LNCAP (cell line): ENCODE data around the gene S1PR5.

ENCODE experiments used
- TF ChIP-seq, protein P1 (sequence below): fragments of 450-650 bp; IDR thresholded peaks from 2 replicates; pipeline ENCODE4 v1.5.1; 2017; ENCODE audit warnings: mild to moderate bottlenecking

S1PR5 gene

DNA sequence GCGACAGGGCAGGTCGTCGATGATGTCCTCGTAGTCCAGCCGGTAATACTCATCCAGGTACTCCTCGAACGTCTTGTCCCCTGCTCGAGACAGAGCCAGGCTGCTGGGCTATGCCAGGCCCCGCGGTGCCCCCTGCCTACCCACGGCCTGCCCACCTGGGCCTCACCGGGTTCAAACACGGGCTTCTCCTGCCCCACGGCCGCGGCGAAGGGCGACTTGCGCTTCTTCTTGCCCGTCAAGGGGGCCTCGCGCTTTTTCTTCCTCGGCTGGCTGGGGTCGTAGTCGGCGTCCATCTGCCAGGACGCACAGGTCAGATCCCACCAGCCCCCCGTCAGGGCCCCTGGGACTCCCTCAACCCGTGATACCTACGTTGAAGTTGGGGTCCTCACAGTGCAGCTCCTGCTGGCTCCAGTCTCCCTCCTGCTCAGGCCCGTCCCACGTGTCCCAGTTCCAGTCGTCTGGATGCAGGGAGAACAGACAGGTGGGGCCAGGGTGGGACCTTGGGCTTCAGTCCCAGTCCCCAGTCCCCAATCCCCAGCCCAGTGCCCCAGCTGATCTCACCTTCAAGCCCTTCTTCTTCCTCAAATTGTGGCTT, 40.5 kb upstream of the S1PR5 start:
- TF ChIP-seq, protein P1, sequence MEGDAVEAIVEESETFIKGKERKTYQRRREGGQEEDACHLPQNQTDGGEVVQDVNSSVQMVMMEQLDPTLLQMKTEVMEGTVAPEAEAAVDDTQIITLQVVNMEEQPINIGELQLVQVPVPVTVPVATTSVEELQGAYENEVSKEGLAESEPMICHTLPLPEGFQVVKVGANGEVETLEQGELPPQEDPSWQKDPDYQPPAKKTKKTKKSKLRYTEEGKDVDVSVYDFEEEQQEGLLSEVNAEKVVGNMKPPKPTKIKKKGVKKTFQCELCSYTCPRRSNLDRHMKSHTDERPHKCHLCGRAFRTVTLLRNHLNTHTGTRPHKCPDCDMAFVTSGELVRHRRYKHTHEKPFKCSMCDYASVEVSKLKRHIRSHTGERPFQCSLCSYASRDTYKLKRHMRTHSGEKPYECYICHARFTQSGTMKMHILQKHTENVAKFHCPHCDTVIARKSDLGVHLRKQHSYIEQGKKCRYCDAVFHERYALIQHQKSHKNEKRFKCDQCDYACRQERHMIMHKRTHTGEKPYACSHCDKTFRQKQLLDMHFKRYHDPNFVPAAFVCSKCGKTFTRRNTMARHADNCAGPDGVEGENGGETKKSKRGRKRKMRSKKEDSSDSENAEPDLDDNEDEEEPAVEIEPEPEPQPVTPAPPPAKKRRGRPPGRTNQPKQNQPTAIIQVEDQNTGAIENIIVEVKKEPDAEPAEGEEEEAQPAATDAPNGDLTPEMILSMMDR: no peak

DNA sequence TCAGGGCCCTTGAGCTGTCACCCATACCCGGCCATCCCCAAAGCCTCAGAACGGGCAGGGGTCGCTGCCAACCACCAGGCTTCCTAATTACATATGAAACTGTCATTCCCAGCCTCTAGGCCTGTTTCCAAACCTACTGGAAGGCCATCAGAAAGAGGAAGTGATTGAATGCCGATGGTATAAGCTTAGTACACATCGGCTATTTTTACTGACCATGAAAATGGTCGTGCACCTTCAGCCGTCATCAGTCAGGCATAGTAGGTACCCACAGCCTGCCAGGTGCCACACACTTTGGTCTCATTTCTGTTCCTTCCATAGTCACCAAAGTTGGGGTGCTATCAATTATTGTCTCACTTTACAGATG, 38.3 kb upstream of the S1PR5 start:
- TF ChIP-seq, protein P1: no peak

DNA sequence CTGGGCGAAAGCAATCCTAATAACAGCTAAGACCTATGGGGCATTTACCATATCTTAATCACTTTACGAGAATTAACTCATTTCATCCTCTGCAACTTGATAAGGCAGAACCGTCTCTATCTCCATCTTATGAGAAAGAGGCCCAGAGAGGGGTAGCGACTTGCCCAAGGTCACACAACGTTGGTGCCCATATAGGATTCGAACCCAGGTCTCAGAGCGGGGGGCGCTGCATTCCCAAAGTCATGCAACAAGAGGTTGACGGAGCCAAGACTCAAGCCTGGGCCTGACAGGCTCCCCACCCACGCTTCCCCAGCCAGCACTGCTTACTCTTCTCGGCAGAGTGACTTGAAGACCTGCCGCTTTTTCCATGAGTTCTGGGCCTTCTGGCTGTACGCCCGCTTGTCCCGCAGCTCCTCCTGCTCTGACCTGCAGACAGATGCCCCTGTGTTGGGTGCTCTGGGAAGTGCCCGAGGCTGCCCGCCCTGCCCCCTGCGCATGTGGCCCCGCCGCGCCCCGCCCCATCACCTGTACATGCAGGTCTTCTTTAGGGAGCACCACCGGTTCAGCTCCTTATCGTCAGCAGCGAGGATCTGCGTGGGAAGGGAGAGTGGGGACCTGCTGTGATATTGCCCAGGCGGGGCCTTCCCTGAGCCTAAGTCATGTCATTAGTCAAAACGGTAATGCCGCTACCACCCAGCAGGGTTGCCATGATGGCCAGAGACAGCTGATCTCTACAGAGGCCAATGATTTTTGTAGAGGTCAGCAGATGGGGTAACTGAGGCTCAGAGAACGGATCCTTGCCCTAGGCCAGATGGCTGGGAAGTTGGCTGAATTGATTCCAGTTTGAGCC, 37.7 kb upstream of the S1PR5 start:
- TF ChIP-seq, protein P1: no peak

DNA sequence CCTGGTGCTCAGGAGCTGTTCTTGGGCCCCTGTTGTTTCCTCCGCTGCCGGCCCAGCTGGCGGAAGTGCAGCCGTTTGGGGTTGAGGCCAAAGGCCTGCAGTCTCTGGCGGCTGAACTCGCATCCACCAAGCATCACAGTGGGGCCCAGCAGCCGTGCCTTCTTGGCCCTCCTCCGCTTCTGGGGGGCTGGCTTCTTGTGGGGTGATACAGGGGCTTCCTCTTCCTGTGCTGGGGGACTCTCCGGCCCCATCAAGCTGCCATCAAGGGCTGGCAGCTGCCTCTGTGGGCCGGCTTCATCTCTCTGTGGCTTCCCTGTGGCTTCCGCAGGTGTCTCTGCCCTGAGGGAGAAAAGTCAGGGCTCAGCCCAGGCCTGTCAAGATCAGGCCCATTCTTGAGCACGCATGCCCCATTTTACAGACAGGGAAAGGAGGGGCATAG, 36.7 kb upstream of the S1PR5 start:
- TF ChIP-seq, protein P1: no peak

DNA sequence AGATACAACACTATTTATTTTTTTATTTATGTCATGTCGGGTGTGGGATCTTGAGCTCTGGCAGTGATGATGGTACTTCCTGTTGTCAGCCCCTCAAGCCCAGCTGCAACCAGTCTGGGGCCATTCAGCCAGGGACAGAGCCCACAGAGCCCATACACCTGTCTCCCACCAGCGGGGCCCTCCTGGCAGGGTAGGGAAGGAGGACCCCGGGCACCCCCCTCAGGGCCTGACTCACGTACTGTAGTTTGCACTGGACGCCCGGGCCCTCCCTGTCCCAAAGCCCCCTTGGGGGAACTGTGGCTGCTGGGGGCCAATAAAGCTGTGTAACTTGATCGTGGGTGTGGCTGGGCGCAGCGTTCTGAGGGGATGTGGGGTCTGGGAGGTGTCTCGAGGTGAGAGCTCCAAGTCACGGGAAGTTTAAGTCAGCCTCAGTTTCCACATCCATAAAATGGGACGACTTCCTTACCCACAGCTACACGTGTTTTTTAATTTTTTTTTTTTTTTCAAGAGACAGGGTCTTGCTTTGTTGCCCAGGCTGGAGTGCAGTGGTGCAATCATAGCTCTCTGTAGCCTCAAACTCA, 35.9 kb upstream of the S1PR5 start:
- TF ChIP-seq, protein P1: no peak

DNA sequence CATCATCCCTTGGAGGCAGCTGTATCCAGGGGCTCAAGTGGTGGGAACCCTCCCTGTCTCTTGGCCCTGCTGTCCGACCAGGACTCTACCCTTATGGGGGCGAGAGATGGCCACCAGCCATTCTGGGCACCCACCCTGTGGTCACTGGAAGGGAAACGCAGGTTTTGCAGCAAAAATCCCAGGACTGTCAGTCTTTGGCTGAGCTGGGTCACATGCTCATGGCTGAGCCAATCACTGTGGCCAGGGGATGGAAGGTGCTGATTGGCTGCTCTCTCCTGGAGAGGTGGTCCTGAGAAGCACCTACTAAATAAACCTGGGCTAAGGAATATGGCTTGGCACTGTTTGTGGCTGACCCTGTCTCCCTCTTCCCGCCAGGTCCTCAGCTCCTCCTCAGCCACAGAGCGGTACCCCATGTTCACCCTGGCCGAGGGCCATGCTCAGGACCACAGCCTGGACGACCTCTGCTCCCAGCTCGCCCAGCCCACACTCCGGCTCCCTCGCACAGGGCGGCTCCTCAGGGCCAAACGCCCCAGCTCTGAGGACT, 35.3 kb upstream of the S1PR5 start:
- TF ChIP-seq, protein P1: no peak

DNA sequence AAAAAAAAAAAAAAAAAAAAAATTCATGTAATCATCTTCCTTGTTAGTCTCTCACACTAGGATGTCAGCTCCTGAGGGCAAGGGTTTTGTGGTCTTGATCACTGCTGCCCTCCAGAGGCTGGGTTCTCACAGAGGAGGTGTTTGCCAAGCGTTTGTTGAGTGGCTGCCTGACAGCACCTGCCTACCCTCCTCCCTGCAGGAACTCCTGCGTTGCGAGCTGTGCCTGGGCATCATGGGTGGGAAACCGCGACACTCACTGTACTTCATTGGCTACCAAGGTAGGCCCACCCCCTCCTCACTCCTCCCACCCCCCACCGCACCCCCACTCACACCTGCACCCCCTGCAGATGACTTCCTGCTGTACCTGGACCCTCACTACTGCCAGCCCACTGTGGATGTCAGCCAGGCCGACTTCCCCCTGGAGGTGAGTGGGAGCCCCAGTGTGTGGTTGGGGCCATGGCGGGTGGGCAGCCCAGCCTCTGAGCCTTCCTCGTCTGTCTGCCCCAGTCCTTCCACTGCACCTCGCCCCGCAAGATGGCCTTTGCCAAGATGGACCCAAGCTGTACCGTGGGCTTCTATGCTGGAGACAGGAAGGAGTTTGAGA, 34.6 kb upstream of the S1PR5 start:
- TF ChIP-seq, protein P1: peak; percentile 22; the same call in 1 of the 2 replicates
